Activated CD4-positive, alpha-beta T cell treated with anti-CD3 and anti-CD28 coated beads for 4 hours (primary cell): ENCODE results near the gene SERPINA3.

Experiments used
- DNase-seq, 2 donors: peaks; one replicate each; pipeline ENCODE4 v3.0.0-alpha.2; 2020

Gene SERPINA3

GRCh38 chr14:94615254-94615653 is 3.1 kb downstream of the SERPINA3 start:
- DNase-seq, result no peak

- DNase-seq, result no peak
These were observed 3.8 kb downstream of the SERPINA3 start for GRCh38 chr14:94615823-94616570.

DNA sequence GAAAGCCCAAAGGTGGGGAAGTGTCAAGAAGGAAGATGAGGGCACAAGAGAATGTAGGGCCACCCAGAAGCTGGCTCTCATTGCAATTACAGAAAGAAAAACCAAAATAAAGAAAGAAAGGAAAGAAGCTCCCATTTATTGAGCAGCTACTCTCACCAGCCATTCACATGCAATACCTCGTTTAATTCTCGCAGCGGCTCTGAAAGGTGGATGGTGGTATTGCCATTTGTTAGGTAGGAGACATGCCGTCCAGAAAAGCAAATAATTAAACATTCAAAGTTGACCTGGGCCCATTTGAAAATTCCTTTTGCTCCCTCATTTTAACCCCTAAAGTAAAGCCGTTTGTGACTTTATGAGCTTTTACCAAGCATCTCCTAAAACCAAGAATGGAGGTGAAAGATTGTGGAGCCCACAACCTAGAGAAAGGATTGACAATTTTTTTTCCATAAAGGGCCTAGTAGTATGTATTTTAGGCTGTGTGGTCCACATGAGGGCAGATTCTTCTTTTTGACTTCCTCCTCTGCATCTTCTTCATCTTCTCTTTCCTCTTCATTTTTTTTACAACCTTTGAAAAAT is 5.3 kb downstream of the SERPINA3 start:
- no peak for DNase-seq

GRCh38 chr14:94617988-94618822 is 6.0 kb downstream of the SERPINA3 start:
- no peak for DNase-seq

DNA sequence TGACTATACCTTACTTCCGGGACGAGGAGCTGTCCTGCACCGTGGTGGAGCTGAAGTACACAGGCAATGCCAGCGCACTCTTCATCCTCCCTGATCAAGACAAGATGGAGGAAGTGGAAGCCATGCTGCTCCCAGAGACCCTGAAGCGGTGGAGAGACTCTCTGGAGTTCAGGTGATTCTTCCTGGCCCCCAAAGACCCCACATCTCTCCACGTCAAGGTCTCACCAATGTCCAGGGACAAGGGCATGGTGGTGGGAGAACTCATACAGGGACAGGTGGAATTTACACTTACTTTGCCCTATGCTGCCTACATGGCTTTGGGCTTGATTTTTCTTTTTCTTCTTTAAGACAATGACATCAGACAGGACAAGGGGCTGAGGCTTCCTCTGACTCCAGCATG is 7.1 kb downstream of the SERPINA3 start:
- DNase-seq, result no peak

DNA sequence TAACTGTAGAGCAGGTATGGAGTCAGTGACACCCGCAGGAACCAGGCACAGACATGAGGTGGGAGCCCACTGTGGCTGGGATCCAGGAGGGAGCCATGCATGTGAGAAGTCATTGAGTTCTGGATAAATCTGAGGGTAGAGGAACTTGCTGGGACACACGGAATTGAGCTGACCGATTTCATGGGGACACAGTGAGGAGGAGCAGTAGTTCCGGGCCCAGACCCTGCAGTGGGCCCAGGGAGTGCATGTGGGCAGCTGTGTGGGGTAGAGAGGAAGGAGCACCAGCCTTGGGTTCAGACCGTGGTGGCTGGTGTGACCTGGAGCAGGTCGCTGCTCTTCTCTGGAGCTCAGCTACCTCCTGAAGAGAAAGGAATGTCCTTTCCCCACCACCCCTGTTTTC is 8.4 kb downstream of the SERPINA3 start:
- no peak for DNase-seq

DNA sequence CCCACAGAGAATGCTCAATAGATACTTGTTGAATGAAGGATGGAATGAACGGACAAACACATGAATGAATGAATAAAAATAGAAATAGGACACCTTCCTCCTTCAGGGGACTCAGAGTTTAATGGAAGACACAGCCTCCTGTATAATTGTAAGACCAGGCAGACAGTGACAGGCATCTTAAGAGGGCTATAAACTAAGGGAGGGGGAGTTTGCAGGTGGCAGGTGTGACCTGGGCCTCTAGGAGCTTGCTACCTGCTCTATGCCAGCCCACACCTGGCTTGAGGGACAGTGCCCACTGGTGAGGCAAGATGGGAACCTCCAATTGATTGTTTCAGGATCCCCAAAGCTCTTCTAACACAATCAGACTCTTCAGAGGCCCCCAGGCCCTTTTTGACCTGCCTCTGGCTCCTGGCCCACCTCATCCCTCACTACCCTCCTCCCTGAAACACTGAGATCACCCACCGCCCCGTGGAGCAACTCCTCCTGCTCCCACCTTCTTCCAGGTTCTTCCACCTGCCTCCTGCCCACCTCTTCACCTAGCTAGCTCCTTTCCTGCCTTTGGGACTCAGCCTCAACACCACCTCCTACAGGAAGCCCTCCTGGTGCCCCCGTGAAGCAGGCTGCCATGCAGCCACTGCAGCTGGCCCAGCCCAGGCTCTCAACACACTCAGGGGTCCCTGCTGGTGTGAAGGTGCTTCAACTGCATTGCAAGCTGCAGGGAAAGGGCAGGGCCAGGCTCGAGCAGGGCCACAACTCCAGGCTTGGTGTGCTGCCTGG is 9.4 kb downstream of the SERPINA3 start:
- DNase-seq, result no peak

DNA sequence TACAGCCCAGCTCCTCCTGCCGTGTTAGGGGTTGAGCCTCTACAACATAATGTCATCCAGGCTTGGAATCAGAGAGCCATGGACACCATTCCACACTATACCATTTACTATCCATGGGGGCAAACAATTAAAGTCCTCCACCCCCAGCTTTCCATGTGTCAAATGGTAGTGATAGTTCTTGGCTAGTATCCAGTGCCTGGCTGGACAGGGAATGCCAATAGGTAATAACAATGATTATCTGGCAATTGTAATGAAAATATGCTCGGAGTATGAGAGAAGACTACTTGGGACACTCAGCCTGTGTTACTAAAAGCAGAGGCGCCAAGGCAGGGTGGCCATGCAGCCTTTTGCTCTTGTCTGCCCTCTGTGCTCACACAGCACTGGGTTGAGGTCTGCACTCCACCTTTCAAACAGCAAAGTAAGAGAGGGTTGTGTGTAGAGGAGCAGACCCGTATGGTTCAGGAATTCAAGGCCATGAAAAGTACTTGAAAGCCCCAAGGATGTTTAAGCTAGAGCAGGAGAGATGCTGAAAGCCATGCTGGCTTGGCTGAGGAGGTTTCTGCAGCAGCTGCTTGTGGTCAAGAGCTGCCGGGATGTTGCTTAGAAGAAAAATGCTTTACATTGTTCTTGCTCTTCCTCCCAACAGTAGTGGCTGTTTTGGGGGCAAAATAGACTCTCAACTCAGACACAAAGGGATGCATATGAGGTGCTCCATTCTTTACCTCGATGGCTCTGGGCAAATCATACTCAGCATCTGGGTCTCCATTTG is 10.6 kb downstream of the SERPINA3 start:
- DNase-seq, result no peak

DNA sequence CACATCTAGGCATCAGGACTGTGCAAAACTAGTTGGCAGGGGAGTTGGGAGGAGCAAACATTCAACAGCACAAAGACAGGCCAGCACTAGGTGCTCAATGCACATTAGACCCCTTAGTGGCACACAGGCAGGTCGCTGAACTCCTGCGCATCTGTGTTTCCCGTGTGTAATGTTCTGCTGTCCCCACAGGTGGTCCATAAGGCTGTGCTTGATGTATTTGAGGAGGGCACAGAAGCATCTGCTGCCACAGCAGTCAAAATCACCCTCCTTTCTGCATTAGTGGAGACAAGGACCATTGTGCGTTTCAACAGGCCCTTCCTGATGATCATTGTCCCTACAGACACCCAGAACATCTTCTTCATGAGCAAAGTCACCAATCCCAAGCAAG is 11.2 kb downstream of the SERPINA3 start:
- no peak for DNase-seq

- no peak for DNase-seq
These were observed 11.8 kb downstream of the SERPINA3 start for GRCh38 chr14:94623856-94624499.

GRCh38 chr14:94624537-94625352 is 12.6 kb downstream of the SERPINA3 start:
- no peak for DNase-seq

DNA sequence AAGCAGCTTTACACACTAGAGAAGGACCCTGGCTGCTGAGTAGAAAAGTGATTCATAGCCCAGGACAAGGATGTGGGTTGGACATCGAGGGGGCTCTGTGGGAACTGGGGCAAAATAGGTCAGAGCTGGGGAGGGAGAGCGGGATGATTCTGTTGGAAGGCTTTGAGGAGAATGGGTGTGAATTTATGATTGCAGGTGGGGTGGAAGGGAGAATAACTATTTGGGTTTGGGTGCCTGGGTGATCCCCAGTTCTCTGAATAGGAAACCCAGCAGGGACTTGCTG is 13.1 kb downstream of the SERPINA3 start:
- no peak for DNase-seq

DNA sequence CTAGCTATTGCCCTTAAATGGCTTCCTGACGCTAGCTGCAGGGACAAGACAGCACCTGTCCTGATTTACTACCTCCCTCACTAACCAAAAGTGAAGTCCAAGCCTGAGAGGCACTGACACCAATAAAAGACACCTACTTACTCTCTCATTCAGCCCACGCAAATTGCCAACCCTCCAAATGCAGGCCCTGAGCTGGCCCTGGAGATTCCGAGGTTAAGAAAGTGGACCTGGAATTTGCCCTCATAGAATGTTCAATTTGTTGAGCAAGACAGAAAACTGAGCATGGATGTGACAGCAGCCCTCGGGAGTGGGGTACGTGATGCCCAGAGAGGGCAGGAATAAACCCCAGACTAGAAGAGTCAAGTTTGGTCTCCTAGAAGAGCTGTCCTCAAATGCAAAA is 16.4 kb downstream of the SERPINA3 start:
- DNase-seq, result no peak

DNA sequence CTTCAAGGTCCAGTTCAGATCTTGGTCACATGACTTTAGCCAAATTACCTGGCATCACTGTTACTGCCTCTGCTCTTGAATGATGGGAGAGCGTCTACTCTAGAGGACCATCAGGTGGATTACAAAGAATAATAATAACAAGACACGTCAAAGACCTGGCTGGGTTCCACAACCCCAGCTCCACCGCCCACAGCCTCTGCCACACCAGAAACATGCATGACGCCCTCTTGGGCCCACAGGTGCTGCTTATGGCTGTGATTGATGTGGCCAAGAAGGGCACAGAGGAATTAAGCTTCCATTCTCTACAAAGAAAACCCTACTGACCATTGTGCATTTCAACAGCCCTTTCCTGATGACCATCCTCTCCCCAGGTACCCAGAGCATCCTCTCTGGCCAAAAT is 18.2 kb downstream of the SERPINA3 start:
- DNase-seq, result no peak

GRCh38 chr14:94631050-94631449 is 18.9 kb downstream of the SERPINA3 start:
- no peak for DNase-seq

- no peak for DNase-seq
These were observed 19.5 kb downstream of the SERPINA3 start for GRCh38 chr14:94631536-94632304.

- no peak for DNase-seq
These were observed 20.1 kb downstream of the SERPINA3 start for GRCh38 chr14:94632305-94632590.

DNA sequence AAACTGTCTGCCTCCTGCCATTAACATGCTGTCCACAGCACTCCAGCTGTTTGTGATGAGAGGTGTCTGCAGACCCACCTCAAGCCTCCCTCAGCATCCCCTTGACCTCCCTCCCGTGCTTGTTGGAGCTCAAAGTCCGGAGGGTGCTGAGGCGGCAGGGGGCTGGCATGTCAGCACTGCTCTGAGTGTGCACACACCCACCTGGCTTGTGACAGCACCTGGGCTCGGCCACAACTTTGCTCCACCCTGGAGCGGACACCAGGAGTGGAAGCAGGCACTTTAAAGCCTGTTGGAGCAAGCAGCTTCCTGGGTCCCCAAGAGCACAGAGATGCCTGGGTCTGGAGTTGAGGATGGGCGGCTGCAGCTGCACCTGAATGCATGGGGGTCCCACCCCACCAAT is 20.9 kb downstream of the SERPINA3 start:
- no peak for DNase-seq

DNA sequence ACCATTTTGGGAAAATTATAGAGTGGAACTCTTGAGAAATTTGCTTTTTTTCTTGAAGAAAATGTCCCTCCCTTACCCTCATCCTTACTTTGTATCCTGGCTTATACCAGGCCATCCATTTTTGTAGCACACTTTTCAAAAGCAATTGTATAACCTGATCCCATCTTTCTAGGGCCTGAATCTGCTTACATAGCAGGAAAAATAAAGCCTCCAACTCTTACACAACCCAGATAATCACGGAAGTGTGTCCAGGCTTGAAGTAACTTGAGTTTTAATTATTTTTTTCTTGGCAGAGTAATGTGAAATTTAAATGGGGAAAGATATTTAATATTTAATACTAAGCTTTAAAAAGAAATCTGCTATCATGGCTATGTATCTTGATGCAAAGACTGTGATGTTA is 23.0 kb downstream of the SERPINA3 start:
- no peak for DNase-seq

DNA sequence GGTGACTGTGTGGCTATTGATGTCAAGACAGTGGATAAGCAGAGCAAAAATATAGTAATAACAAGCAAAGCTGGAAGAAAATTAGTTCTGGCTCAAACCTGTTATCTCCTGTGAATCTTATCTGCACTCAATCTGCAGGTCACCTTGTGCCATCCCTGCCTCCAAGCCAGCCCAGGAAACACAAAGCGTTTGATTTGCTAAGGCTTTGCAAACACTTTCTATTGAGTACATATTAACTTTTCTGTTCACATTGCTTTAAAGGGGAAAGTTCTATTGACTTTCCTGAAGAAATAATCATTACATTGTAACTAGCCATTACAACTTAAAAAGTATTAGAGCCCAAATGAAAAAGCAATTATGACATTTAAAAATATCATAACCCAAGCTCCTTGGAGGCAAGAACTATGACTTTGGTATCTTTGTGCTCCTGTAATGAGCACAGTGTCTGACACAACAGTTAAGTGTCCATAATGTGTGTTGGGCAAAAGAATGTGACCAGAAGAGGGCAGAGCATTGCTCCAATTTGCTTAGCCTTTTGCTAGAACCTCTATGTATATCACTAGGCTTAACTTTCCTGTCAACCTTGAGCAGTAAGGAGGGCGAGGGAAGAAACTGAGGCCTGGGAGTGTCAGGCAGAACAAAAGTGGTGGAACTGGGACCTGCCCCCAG is 24.7 kb downstream of the SERPINA3 start:
- no peak for DNase-seq
